WTC11 (cell line): Measurements from ENCODE around the gene TRIM41. TPM values are rescaled to one million over a fixed set of nuclear protein-coding genes. Genes with fewer than 3 reads are reported as not detected.
A peak's percentile ranks its signal among the peaks of the same experiment; 100 is the strongest.

Experiments
- ATAC-seq: fragments of 200-7000 bp; cut with Tn5 transposase; 2 replicates; pipeline ENCODE4 v1.10.0; 2021; ENCODE audit warnings: mild to moderate bottlenecking, moderate library complexity
- CTCF ChIA-PET: fragments of 300-600 bp; sonication (Branson Sonifier 250); formaldehyde crosslinking; loops from one replicate; lab custom pipeline; 2021; ENCODE audit warnings: antibody characterized with exemption; lab: Charles Lee
- POLR2A ChIA-PET: fragments of 350-600 bp; sonication (Branson Sonifier 250); formaldehyde crosslinking; loops from one replicate; lab custom pipeline; 2021; ENCODE audit warnings: antibody characterized with exemption; lab: Charles Lee
- DNase-seq: peaks from one replicate; pipeline ENCODE4 v3.0.0; 2021; ENCODE audit warnings: low spot score
- H3K27ac Mint-ChIP-seq: 2 replicates; pipeline ENCODE4 v1.8.0; 2021; ENCODE audit warnings: mixed read lengths
- H3K27me3 Mint-ChIP-seq: 2 replicates; pipeline ENCODE4 v1.8.0; 2021; ENCODE audit warnings: low read depth, mild to moderate bottlenecking, moderate library complexity, mixed read lengths
- H3K36me3 Mint-ChIP-seq: 2 replicates; pipeline ENCODE4 v1.8.0; 2021; ENCODE audit warnings: mixed read lengths
- H3K4me1 Mint-ChIP-seq: 2 replicates; pipeline ENCODE4 v1.8.0; 2022; ENCODE audit warnings: mixed read lengths
- H3K4me3 Mint-ChIP-seq: 2 replicates; pipeline ENCODE4 v1.8.0; 2021; ENCODE audit warnings: mild to moderate bottlenecking, moderate library complexity, mixed read lengths
- H3K9me3 Mint-ChIP-seq: 2 replicates; pipeline ENCODE4 v1.8.0; 2021; ENCODE audit warnings: mixed read lengths
- ELF4 ChIP-seq: sonication (generic); formaldehyde crosslinking; IDR thresholded peaks from 2 replicates; pipeline ENCODE4 v1.8.1; 2022; ENCODE audit warnings: low read depth, mild to moderate bottlenecking, moderate library complexity, missing genetic modification reagents
- EMX1 ChIP-seq: fragments of 250-450 bp; sonication (Bioruptor Pico); IDR thresholded peaks from 2 replicates; pipeline ENCODE4 v1.8.0; 2021; ENCODE audit warnings: mild to moderate bottlenecking
- ERG ChIP-seq: fragments of 250-450 bp; sonication (Bioruptor Pico); IDR thresholded peaks from 2 replicates; pipeline ENCODE4 v1.8.0; 2021; ENCODE audit warnings: mild to moderate bottlenecking
- ETV6 ChIP-seq: sonication (generic); formaldehyde crosslinking; IDR thresholded peaks from 2 replicates; pipeline ENCODE4 v1.8.1; 2022; ENCODE audit warnings: mild to moderate bottlenecking, missing genetic modification reagents
- FOXK1 ChIP-seq: sonication (generic); formaldehyde crosslinking; IDR thresholded peaks from 2 replicates; pipeline ENCODE4 v1.8.0; 2022; ENCODE audit warnings: mild to moderate bottlenecking, moderate library complexity, missing genetic modification reagents
- IRF2 ChIP-seq: sonication (generic); formaldehyde crosslinking; IDR thresholded peaks from 2 replicates; pipeline ENCODE4 v1.8.0; 2022; ENCODE audit warnings: low read depth, missing genetic modification reagents, borderline replicate concordance
- NFATC4 ChIP-seq: fragments of 250-450 bp; sonication (Bioruptor Pico); IDR thresholded peaks from 2 replicates; pipeline ENCODE4 v1.9.0; 2021; ENCODE audit warnings: mild to moderate bottlenecking
- NR1H2 ChIP-seq: sonication (generic); formaldehyde crosslinking; IDR thresholded peaks from 2 replicates; pipeline ENCODE4 v1.9.0; 2021; ENCODE audit warnings: mild to moderate bottlenecking, moderate library complexity, missing genetic modification reagents
- PRRX2 ChIP-seq: fragments of 250-450 bp; sonication (Bioruptor Pico); IDR thresholded peaks from 2 replicates; pipeline ENCODE4 v1.8.0; 2021; ENCODE audit warnings: mild to moderate bottlenecking
- SMAD3 ChIP-seq: sonication (generic); formaldehyde crosslinking; IDR thresholded peaks from 2 replicates; pipeline ENCODE4 v1.8.0; 2022; ENCODE audit warnings: missing genetic modification reagents, mild to moderate bottlenecking, borderline replicate concordance
- SOX15 ChIP-seq: fragments of 250-450 bp; sonication (Bioruptor Pico); IDR thresholded peaks from 2 replicates; pipeline ENCODE4 v1.9.0; 2021; ENCODE audit warnings: mild to moderate bottlenecking
- ZMAT4 ChIP-seq: fragments of 250-450 bp; sonication (Bioruptor Pico); IDR thresholded peaks from 2 replicates; pipeline ENCODE4 v1.9.0; 2021; ENCODE audit warnings: mild to moderate bottlenecking
- ZNF219 ChIP-seq: sonication (generic); formaldehyde crosslinking; IDR thresholded peaks from 2 replicates; pipeline ENCODE4 v1.8.0; 2023; ENCODE audit warnings: missing genetic modification reagents, mild to moderate bottlenecking, borderline replicate concordance
- ZNF396 ChIP-seq: fragments of 250-450 bp; sonication (Bioruptor Pico); IDR thresholded peaks from 2 replicates; pipeline ENCODE4 v1.8.0; 2021; ENCODE audit warnings: mild to moderate bottlenecking, moderate library complexity, borderline replicate concordance
- total RNA-seq: library from RNA; stranded (reverse); gene quantifications from 3 replicates; pipeline ENCODE4 v1.2.3, GENCODE V29; 2021
- TF ChIP-seq, protein P1 (sequence below): sonication (generic); formaldehyde crosslinking; IDR thresholded peaks from 2 replicates; pipeline ENCODE4 v1.8.0; 2022; ENCODE audit warnings: mild to moderate bottlenecking, missing genetic modification reagents
- TF ChIP-seq, protein P2 (sequence below): fragments of 250-450 bp; sonication (Bioruptor Pico); IDR thresholded peaks from 2 replicates; pipeline ENCODE4 v1.9.0; 2021; ENCODE audit warnings: moderate library complexity, mild to moderate bottlenecking, inconsistent platforms, borderline replicate concordance
- TF ChIP-seq, protein P3 (sequence below): fragments of 250-450 bp; sonication (Bioruptor Pico); IDR thresholded peaks from 2 replicates; pipeline ENCODE4 v1.9.0; 2021; ENCODE audit warnings: mild to moderate bottlenecking
- TF ChIP-seq, protein P4 (sequence below): sonication (generic); formaldehyde crosslinking; IDR thresholded peaks from 2 replicates; pipeline ENCODE4 v1.8.1; 2023; ENCODE audit warnings: mild to moderate bottlenecking, missing genetic modification reagents, moderate library complexity

Gene TRIM41
- total RNA-seq, 1 experiment from 2014 or later: 33.5 TPM

- TF ChIP-seq, protein P1, sequence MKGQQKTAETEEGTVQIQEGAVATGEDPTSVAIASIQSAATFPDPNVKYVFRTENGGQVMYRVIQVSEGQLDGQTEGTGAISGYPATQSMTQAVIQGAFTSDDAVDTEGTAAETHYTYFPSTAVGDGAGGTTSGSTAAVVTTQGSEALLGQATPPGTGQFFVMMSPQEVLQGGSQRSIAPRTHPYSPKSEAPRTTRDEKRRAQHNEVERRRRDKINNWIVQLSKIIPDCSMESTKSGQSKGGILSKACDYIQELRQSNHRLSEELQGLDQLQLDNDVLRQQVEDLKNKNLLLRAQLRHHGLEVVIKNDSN (CRISPR knock-in tag): no peak
- TF ChIP-seq, protein P2, sequence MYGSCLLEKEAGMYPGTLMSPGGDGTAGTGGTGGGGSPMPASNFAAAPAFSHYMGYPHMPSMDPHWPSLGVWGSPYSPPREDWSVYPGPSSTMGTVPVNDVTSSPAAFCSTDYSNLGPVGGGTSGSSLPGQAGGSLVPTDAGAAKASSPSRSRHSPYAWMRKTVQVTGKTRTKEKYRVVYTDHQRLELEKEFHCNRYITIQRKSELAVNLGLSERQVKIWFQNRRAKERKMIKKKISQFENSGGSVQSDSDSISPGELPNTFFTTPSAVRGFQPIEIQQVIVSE (CRISPR knock-in tag): peak; percentile 9; the same call in 1 of the 2 replicates
- 0 out of 2 replicates have a peak, but pooled peaks have one; percentile 41 for TF ChIP-seq ZMAT4 (CRISPR knock-in tag)
- TF ChIP-seq, protein P3, sequence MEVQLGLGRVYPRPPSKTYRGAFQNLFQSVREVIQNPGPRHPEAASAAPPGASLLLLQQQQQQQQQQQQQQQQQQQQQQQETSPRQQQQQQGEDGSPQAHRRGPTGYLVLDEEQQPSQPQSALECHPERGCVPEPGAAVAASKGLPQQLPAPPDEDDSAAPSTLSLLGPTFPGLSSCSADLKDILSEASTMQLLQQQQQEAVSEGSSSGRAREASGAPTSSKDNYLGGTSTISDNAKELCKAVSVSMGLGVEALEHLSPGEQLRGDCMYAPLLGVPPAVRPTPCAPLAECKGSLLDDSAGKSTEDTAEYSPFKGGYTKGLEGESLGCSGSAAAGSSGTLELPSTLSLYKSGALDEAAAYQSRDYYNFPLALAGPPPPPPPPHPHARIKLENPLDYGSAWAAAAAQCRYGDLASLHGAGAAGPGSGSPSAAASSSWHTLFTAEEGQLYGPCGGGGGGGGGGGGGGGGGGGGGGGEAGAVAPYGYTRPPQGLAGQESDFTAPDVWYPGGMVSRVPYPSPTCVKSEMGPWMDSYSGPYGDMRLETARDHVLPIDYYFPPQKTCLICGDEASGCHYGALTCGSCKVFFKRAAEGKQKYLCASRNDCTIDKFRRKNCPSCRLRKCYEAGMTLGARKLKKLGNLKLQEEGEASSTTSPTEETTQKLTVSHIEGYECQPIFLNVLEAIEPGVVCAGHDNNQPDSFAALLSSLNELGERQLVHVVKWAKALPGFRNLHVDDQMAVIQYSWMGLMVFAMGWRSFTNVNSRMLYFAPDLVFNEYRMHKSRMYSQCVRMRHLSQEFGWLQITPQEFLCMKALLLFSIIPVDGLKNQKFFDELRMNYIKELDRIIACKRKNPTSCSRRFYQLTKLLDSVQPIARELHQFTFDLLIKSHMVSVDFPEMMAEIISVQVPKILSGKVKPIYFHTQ (CRISPR knock-in tag): peak; percentile 72; the same call in 1 of the 2 replicates
- TF ChIP-seq ZNF396: no peak
- no peak for TF ChIP-seq FOXK1 (CRISPR knock-in tag)
- TF ChIP-seq IRF2: no peak
Measured at GRCh38 chr5:181234455-181235306, 11.6 kb downstream of the TRIM41 start (continued).

- Mint-ChIP-seq H3K4me3 (no peak overlapping the region), H3K9me3 (no peaks in the 10 kb centered on the region), H3K4me1 (peaks cover 18% of the 10 kb centered on the region), H3K36me3 (peaks cover 62% of the 10 kb centered on the region), H3K27ac (peak overlapping the region; percentile 76), H3K27me3 (no peaks in the 10 kb centered on the region)
- DNase-seq (no peak), ATAC-seq (peak; percentile 43)
- ChIA-PET POLR2A (interaction anchor here (0.8 to 1.8 kb wide), 2 partner anchors 11 to 38 kb away, joined by 3 to 7 read pairs; partner anchors contain the start of gene TRIM41), CTCF (interaction anchor here (1.7 kb wide), 1 partner anchor 40 kb away, joined by 3 read pairs; no protein-coding TSS in a partner anchor)
- no peak for TF ChIP-seq ZNF396
- 0 out of 2 replicates have a peak, but pooled peaks have one; percentile 36 for TF ChIP-seq SMAD3 (CRISPR knock-in tag)
- TF ChIP-seq, protein P2 (CRISPR knock-in tag): 0 out of 2 replicates have a peak, but pooled peaks have one; percentile 1
- peak; percentile 1; the same call in 1 of the 2 replicates for TF ChIP-seq PRRX2
- TF ChIP-seq, protein P3 (CRISPR knock-in tag): no peak
Measured at GRCh38 chr5:181235323-181235688, 12.2 kb downstream of the TRIM41 start.

- CTCF ChIA-PET: no interaction called here
- H3K27ac Mint-ChIP-seq: peak overlapping the region; percentile 76
- H3K36me3 Mint-ChIP-seq: peaks cover 63% of the 10 kb centered on the region
- ATAC-seq (peak; percentile 3), DNase-seq (no peak)
- H3K4me3 Mint-ChIP-seq: no peak overlapping the region
- POLR2A ChIA-PET: interaction anchor here (0.8 to 1.8 kb wide), 3 partner anchors 12 to 80 kb away, joined by 3 to 7 read pairs (median 3); partner anchors contain the start of gene TRIM41
- peaks cover 18% of the 10 kb centered on the region for H3K4me1 Mint-ChIP-seq
- H3K9me3 Mint-ChIP-seq: no peaks in the 10 kb centered on the region
- no peaks in the 10 kb centered on the region for H3K27me3 Mint-ChIP-seq
- peak; percentile 89; the same call in 1 of the 2 replicates for TF ChIP-seq EMX1 (CRISPR knock-in tag)
- TF ChIP-seq ZNF219 (CRISPR knock-in tag): no peak
- TF ChIP-seq SOX15: no peak
- TF ChIP-seq, protein P1 (CRISPR knock-in tag): no peak
- TF ChIP-seq, protein P4, sequence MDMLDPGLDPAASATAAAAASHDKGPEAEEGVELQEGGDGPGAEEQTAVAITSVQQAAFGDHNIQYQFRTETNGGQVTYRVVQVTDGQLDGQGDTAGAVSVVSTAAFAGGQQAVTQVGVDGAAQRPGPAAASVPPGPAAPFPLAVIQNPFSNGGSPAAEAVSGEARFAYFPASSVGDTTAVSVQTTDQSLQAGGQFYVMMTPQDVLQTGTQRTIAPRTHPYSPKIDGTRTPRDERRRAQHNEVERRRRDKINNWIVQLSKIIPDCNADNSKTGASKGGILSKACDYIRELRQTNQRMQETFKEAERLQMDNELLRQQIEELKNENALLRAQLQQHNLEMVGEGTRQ (CRISPR knock-in tag): 0 out of 2 replicates have a peak, but pooled peaks have one; percentile 12
- no peak for TF ChIP-seq ELF4 (CRISPR knock-in tag)
- TF ChIP-seq ETV6 (CRISPR knock-in tag): no peak
- peak; percentile 92 for TF ChIP-seq NFATC4 (CRISPR knock-in tag)
- peak; percentile 89 for TF ChIP-seq ERG
- no peak for TF ChIP-seq NR1H2 (CRISPR knock-in tag)
Measured at GRCh38 chr5:181235689-181236366, 12.7 kb downstream of the TRIM41 start.
